SU-DHL-6 (cell line): ENCODE results near the gene COX7A1.

ENCODE experiments used
- H2AFZ ChIP-seq: fragments of 200-600 bp; sonication (generic); 2 replicates; pipeline ENCODE4 v1.6.1; 2014; ENCODE audit warnings: low read depth, mild to moderate bottlenecking, moderate library complexity, mixed read lengths, antibody characterized with exemption, low read length; ENCODE audit not compliant: severe bottlenecking
- H3F3A ChIP-seq: fragments of 200-600 bp; shearing (Covaris generic); 2 replicates; pipeline ENCODE4 v1.6.0; 2016; ENCODE audit warnings: antibody characterized with exemption, mild to moderate bottlenecking; ENCODE audit not compliant: insufficient read depth
- H3K27ac ChIP-seq: fragments of 200-600 bp; sonication (generic); 2 replicates; pipeline ENCODE4 v1.5.1; 2016; ENCODE audit warnings: low read depth, mild to moderate bottlenecking, low read length, moderate library complexity, mixed read lengths
- H3K27me3 ChIP-seq: fragments of 200-600 bp; sonication (generic), shearing (Covaris generic); 2 replicates; pipeline ENCODE4 v1.6.0; 2014; ENCODE audit warnings: mild to moderate bottlenecking, low read length
- H3K36me3 ChIP-seq: fragments of 200-600 bp; sonication (generic); 2 replicates; pipeline ENCODE4 v1.6.1; 2014; ENCODE audit warnings: mild to moderate bottlenecking, low read length, mixed read lengths
- H3K4me2 ChIP-seq: fragments of 300-600, 200-600 bp; shearing (Covaris generic), sonication (generic); 2 replicates; pipeline ENCODE4 v1.6.0; 2014; ENCODE audit warnings: low read length, low read depth, mild to moderate bottlenecking; ENCODE audit not compliant: poor library complexity, severe bottlenecking
- H3K4me3 ChIP-seq: fragments of 200-600 bp; sonication (generic); 2 replicates; pipeline ENCODE4 v1.5.1; 2014; ENCODE audit warnings: antibody characterized with exemption, low read length, mild to moderate bottlenecking, mixed read lengths; ENCODE audit not compliant: insufficient read depth, poor library complexity, severe bottlenecking
- H3K79me2 ChIP-seq: fragments of 200-600 bp; sonication (generic); 2 replicates; pipeline ENCODE4 v1.6.1; 2014; ENCODE audit warnings: mild to moderate bottlenecking, low read length, moderate library complexity; ENCODE audit not compliant: insufficient read depth
- H3K9ac ChIP-seq: fragments of 200-600 bp; sonication (generic); 2 replicates; pipeline ENCODE4 v1.7.0; 2014; ENCODE audit warnings: mild to moderate bottlenecking, low read length
- H3K9me2 ChIP-seq: fragments of 200-600 bp; sonication (generic); replicated peaks from 2 replicates; pipeline ENCODE4 v1.6.1; 2014; ENCODE audit warnings: low read length; ENCODE audit not compliant: insufficient read depth
- H3K9me3 ChIP-seq: fragments of 200-600 bp; sonication (generic); 2 replicates; pipeline ENCODE4 v1.6.1; 2014; ENCODE audit warnings: low read length, mixed read lengths; ENCODE audit not compliant: insufficient read depth
- H4K20me1 ChIP-seq: fragments of 200-600 bp; sonication (generic); 2 replicates; pipeline ENCODE4 v1.6.1; 2014; ENCODE audit warnings: low read depth, mild to moderate bottlenecking, antibody characterized with exemption, low read length, moderate library complexity, mixed read lengths
- EZH2phosphoT487 ChIP-seq: fragments of 200-600 bp; sonication (generic), shearing (Covaris generic); conservative IDR thresholded peaks from 2 replicates; pipeline ENCODE4 v1.6.1; 2018; ENCODE audit warnings: mild to moderate bottlenecking, antibody characterized with exemption, low read length, moderate library complexity, mixed read lengths
- TF ChIP-seq, protein P1 (sequence below): fragments of 200-600 bp; sonication (generic); IDR thresholded peaks from one replicate; pipeline ENCODE4 v1.5.1; 2017; ENCODE audit warnings: antibody characterized with exemption, mild to moderate bottlenecking, low read length, moderate library complexity; ENCODE audit not compliant: insufficient read depth, poor library complexity, severe bottlenecking

Gene COX7A1

DNA sequence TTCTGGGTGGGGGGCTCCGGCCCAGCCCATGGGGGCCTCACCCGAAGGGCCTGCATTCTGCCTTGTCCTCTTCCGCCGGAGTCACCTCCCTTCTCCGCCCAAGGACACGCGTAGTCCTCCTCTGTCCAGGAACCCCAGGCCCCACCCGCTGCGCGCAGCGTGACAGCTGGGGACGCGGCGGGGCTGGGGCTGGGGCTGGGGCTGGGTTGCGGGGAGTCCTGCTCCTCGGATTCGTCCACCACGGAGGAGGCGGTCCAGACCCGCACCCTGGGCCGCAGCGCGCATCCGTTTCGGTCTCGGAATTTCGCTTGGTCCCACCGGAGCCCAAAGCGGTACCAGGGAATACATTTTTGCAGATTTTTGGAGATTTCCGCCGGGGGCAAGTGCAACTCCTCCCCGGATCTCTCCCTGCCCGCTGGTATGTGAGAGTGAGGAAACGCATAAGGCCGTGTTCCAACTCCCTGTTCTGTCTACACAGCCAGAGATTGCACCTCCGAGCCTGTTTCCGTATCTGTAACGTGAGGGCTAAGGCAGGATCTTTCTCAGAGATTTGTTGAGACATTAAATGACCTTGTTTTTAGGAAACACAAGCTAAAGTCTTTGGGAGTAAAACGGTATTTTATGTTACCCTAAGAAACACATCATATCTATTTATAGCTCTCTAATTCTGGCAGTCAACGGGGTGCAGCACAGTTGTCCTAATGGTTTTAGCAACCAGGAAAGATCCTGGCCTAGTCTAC, at the start of gene COX7A1:
TSS of gene COX7A1 (minus strand) at position 96 of the 740 bp plus-strand sequence. CDS start at position 56, 40 bp downstream.
- no peak within 1 kb of the TSS for H2AFZ ChIP-seq
- no peak within 1 kb of the TSS for H3K4me3 ChIP-seq
- no peaks in the 10 kb centered on the region for H3K36me3 ChIP-seq
- TF ChIP-seq, protein P1, sequence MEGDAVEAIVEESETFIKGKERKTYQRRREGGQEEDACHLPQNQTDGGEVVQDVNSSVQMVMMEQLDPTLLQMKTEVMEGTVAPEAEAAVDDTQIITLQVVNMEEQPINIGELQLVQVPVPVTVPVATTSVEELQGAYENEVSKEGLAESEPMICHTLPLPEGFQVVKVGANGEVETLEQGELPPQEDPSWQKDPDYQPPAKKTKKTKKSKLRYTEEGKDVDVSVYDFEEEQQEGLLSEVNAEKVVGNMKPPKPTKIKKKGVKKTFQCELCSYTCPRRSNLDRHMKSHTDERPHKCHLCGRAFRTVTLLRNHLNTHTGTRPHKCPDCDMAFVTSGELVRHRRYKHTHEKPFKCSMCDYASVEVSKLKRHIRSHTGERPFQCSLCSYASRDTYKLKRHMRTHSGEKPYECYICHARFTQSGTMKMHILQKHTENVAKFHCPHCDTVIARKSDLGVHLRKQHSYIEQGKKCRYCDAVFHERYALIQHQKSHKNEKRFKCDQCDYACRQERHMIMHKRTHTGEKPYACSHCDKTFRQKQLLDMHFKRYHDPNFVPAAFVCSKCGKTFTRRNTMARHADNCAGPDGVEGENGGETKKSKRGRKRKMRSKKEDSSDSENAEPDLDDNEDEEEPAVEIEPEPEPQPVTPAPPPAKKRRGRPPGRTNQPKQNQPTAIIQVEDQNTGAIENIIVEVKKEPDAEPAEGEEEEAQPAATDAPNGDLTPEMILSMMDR: no peak
- no peak for TF ChIP-seq EZH2phosphoT487
- no peak within 1 kb of the TSS for H3K9ac ChIP-seq
- no peaks in the 10 kb centered on the region for H3K27me3 ChIP-seq
- no peaks in the 10 kb centered on the region for H3K79me2 ChIP-seq
- H3K9me2 ChIP-seq: no peaks in the 10 kb centered on the region
- no peaks in the 10 kb centered on the region for H3K9me3 ChIP-seq
- H3F3A ChIP-seq: no peaks in the 10 kb centered on the region
- H4K20me1 ChIP-seq: no peaks in the 10 kb centered on the region
- H3K27ac ChIP-seq: no peak within 1 kb of the TSS
- H3K4me2 ChIP-seq: no peak within 1 kb of the TSS

DNA sequence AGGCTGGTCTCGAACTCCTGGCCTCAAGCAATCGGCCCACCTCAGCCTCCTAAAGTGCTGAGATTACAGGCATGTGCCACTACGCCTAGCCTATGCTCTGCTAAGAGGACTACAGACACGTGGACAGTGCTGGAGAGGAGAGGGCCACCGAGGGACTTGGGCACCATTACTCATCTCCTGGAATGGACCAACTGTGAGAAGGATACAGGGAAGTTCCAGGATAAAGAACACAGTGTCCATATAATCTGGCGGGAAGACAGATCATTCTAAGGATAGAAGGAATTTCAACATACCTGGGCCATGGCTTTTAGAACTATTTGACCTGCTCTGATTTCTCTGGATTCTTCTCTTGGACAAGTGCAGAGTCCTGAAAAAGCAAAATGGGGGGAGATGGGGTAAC, 49.4 kb upstream of the COX7A1 start:
- Histone ChIP-seq H3F3A (no peaks in the 10 kb centered on the region), H3K4me3 (no peak overlapping the region), H3K9me3 (no peaks in the 10 kb centered on the region), H3K79me2 (no peaks in the 10 kb centered on the region), H3K9ac (no peak overlapping the region), H2AFZ (no peak overlapping the region), H3K27ac (no peak overlapping the region), H3K27me3 (no peaks in the 10 kb centered on the region), H4K20me1 (no peaks in the 10 kb centered on the region), H3K36me3 (no peaks in the 10 kb centered on the region), H3K4me2 (no peak overlapping the region), H3K9me2 (no peaks in the 10 kb centered on the region)
- TF ChIP-seq, protein P1: no peak
- TF ChIP-seq EZH2phosphoT487: no peak

DNA sequence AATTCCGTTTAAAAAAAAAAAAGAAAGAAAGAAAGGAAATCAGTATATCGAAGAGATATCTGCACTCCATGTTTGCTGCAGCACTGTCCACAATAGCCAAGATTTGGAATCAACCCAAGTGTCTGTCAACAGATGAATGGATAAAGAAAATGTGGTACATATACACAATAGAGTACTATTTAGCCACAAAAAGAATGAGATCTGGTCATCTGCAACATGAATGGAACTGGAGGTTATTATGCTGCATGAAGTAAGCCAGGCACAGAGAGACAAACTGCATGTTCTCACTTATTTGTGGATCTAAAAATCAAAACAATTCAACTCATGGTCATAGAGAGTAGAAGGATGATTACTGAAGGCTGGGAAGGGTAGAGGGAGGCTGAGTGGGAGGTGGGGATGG, 45.9 kb upstream of the COX7A1 start:
- no peaks in the 10 kb centered on the region for H3K79me2 ChIP-seq
- no peaks in the 10 kb centered on the region for H3K9me3 ChIP-seq
- H3K36me3 ChIP-seq: no peaks in the 10 kb centered on the region
- no peak overlapping the region for H3K27ac ChIP-seq
- H2AFZ ChIP-seq: no peak overlapping the region
- TF ChIP-seq, protein P1: no peak
- no peak for TF ChIP-seq EZH2phosphoT487
- H4K20me1 ChIP-seq: no peaks in the 10 kb centered on the region
- H3K9me2 ChIP-seq: no peaks in the 10 kb centered on the region
- H3K27me3 ChIP-seq: no peaks in the 10 kb centered on the region
- no peaks in the 10 kb centered on the region for H3F3A ChIP-seq
- H3K9ac ChIP-seq: no peak overlapping the region
- H3K4me3 ChIP-seq: no peak overlapping the region
- no peak overlapping the region for H3K4me2 ChIP-seq
